H9 (cell line): ENCODE measurements around the gene RAB3GAP2. TPM values are rescaled to one million over a fixed set of nuclear protein-coding genes. Genes with fewer than 3 reads are reported as not detected.

Experiments
- DNase-seq: peaks from one replicate; pipeline ENCODE4 v3.0.0-alpha.2; 2017
- H2AFZ ChIP-seq: one replicate; pipeline ENCODE4 v1.6.1; 2013; ENCODE audit warnings: mild to moderate bottlenecking, low read length, control low read depth, moderate library complexity
- H2AK5ac ChIP-seq: 2 replicates; pipeline ENCODE4 v1.6.1; 2013; ENCODE audit warnings: low read length, control low read depth, mixed read lengths; ENCODE audit not compliant: insufficient read length
- H2BK120ac ChIP-seq: one replicate; pipeline ENCODE4 v1.6.1; 2013; ENCODE audit warnings: low read depth, mild to moderate bottlenecking, low read length, control low read depth, inconsistent platforms; ENCODE audit not compliant: poor library complexity, severe bottlenecking
- H2BK12ac ChIP-seq: 2 replicates; pipeline ENCODE4 v1.6.1; 2013; ENCODE audit warnings: low read length, control low read depth, mixed read lengths, low read depth; ENCODE audit not compliant: insufficient read length
- H2BK15ac ChIP-seq: 2 replicates; pipeline ENCODE4 v1.6.1; 2013; ENCODE audit warnings: low read depth, low read length, control low read depth
- H2BK20ac ChIP-seq: one replicate; pipeline ENCODE4 v1.6.1; 2013; ENCODE audit warnings: low read depth, mild to moderate bottlenecking, low read length, control low read depth, inconsistent platforms; ENCODE audit not compliant: poor library complexity, severe bottlenecking
- H2BK5ac ChIP-seq: 2 replicates; pipeline ENCODE4 v1.6.1; 2013; ENCODE audit warnings: low read length, control low read depth, mixed read lengths; ENCODE audit not compliant: insufficient read length
- H3K14ac ChIP-seq: 2 replicates; pipeline ENCODE4 v1.6.1; 2013; ENCODE audit warnings: low read length, control low read depth; ENCODE audit not compliant: insufficient read depth
- H3K18ac ChIP-seq: 2 replicates; pipeline ENCODE4 v1.6.1; 2013; ENCODE audit warnings: low read depth, mild to moderate bottlenecking, mixed read lengths, low read length, control low read depth; ENCODE audit not compliant: insufficient read length
- H3K23ac ChIP-seq: 2 replicates; pipeline ENCODE4 v1.6.1; 2013; ENCODE audit warnings: low read length, control low read depth, mixed read lengths, low read depth; ENCODE audit not compliant: insufficient read length
- H3K23me2 ChIP-seq: 2 replicates; pipeline ENCODE4 v1.6.1; 2013; ENCODE audit warnings: low read depth, mild to moderate bottlenecking, mixed read lengths, low read length, control low read depth; ENCODE audit not compliant: insufficient read length, poor library complexity, severe bottlenecking
- H3K27ac ChIP-seq: 2 replicates; pipeline ENCODE4 v1.5.1; 2013; ENCODE audit warnings: low read length, control low read depth, mixed read lengths, low read depth; ENCODE audit not compliant: insufficient read length
- H3K27me3 ChIP-seq: 2 replicates; pipeline ENCODE4 v1.6.1; 2013; ENCODE audit warnings: low read length, control low read depth, inconsistent platforms; ENCODE audit not compliant: insufficient read depth
- H3K4ac ChIP-seq: 2 replicates; pipeline ENCODE4 v1.6.1; 2013; ENCODE audit warnings: low read depth, mild to moderate bottlenecking, control low read depth, inconsistent platforms, low read length, moderate library complexity
- H3K4me1 ChIP-seq: 2 replicates; pipeline ENCODE4 v1.6.1; 2013; ENCODE audit warnings: low read length, control low read depth, inconsistent platforms; ENCODE audit not compliant: insufficient read depth
- H3K4me2 ChIP-seq: 2 replicates; pipeline ENCODE4 v1.6.1; 2013; ENCODE audit warnings: low read length, control low read depth, mixed read lengths; ENCODE audit not compliant: insufficient read length, insufficient read depth
- H3K56ac ChIP-seq: 2 replicates; pipeline ENCODE4 v1.6.1; 2013; ENCODE audit warnings: low read depth, mild to moderate bottlenecking, mixed read lengths, low read length, control low read depth; ENCODE audit not compliant: insufficient read length
- H3K79me1 ChIP-seq: 2 replicates; pipeline ENCODE4 v1.6.1; 2013; ENCODE audit warnings: low read depth, mild to moderate bottlenecking, moderate library complexity, low read length, control low read depth, inconsistent platforms; ENCODE audit not compliant: insufficient read depth, poor library complexity, severe bottlenecking
- H3K79me2 ChIP-seq: 2 replicates; pipeline ENCODE4 v1.6.1; 2013; ENCODE audit warnings: low read length, control low read depth, inconsistent platforms; ENCODE audit not compliant: insufficient read depth
- H3K9ac ChIP-seq: 2 replicates; pipeline ENCODE4 v1.6.1; 2013; ENCODE audit warnings: low read length, control low read depth, mixed read lengths; ENCODE audit not compliant: insufficient read length; ENCODE audit errors: extremely low read depth
- H3K9me3 ChIP-seq: one replicate; pipeline ENCODE4 v1.6.1; 2013; ENCODE audit warnings: low read depth, low read length, inconsistent platforms; ENCODE audit not compliant: control insufficient read depth
- H3T11ph ChIP-seq: one replicate; pipeline ENCODE4 v1.6.1; 2013; ENCODE audit warnings: mild to moderate bottlenecking, low read length, control low read depth, inconsistent platforms
- H4K20me1 ChIP-seq: one replicate; pipeline ENCODE4 v1.6.1; 2013; ENCODE audit not compliant: control insufficient read depth, insufficient read length, insufficient read depth
- H4K5ac ChIP-seq: 2 replicates; pipeline ENCODE4 v1.6.1; 2013; ENCODE audit warnings: low read depth, mild to moderate bottlenecking, mixed read lengths, low read length, control low read depth; ENCODE audit not compliant: insufficient read length
- H4K8ac ChIP-seq: replicated peaks from 2 replicates; pipeline ENCODE4 v1.6.1; 2013; ENCODE audit warnings: low read length, control low read depth, mixed read lengths, low read depth; ENCODE audit not compliant: insufficient read length
- H4K91ac ChIP-seq: 2 replicates; pipeline ENCODE4 v1.6.1; 2013; ENCODE audit warnings: low read depth, mild to moderate bottlenecking, moderate library complexity, mixed read lengths, low read length, control low read depth; ENCODE audit not compliant: insufficient read length
- H3K27ac Mint-ChIP-seq, 3 experiments: 2 replicates in 2 of 3; 3 replicates in 1 of 3; pipeline ENCODE4 v1.8.0; 2020 to 2021; ENCODE audit warnings: mixed read lengths in 3 of 3, mild to moderate bottlenecking in 1 of 3, moderate library complexity in 1 of 3
- H3K27me3 Mint-ChIP-seq: 2 replicates; pipeline ENCODE4 v1.8.0; 2021; ENCODE audit warnings: low read depth, mild to moderate bottlenecking, moderate library complexity, mixed read lengths
- H3K36me3 Mint-ChIP-seq, 3 experiments: 2 replicates in 2 of 3; 3 replicates in 1 of 3; pipeline ENCODE4 v1.8.0; 2020 to 2021; ENCODE audit warnings: low read depth in 3 of 3, mixed read lengths in 3 of 3; ENCODE audit not compliant: insufficient read depth in 1 of 3
- H3K4me1 Mint-ChIP-seq, 2 experiments: 2 replicates each; pipeline ENCODE4 v1.8.0; 2020; ENCODE audit warnings: mixed read lengths in 2 of 2
- H3K4me3 Mint-ChIP-seq, 2 experiments: 2 replicates in 1 of 2; 3 replicates in 1 of 2; pipeline ENCODE4 v1.8.0; 2020 to 2021; ENCODE audit warnings: mild to moderate bottlenecking in 2 of 2, mixed read lengths in 2 of 2, moderate library complexity in 1 of 2
- H3K9me3 Mint-ChIP-seq, 2 experiments: 2 replicates in 1 of 2; 3 replicates in 1 of 2; pipeline ENCODE4 v1.8.0; 2020; ENCODE audit warnings: mild to moderate bottlenecking in 2 of 2, mixed read lengths in 2 of 2, moderate library complexity in 1 of 2
- microRNA-seq: library from miRNA; unstranded; fragments of <30 nt; microRNA quantifications from one replicate; pipeline ENCODE4, GENCODE V29; 2020; ENCODE audit warnings: borderline microRNAs expressed
- total RNA-seq: library from RNA; stranded (reverse); gene quantifications from 2 replicates; pipeline ENCODE4 v1.2.1, GENCODE V29; 2021
- TF ChIP-seq, protein P1 (sequence below): fragments of 200-600 bp; sonication (generic); conservative IDR thresholded peaks from 3 replicates; pipeline ENCODE4 v1.8.0; 2021; ENCODE audit warnings: antibody characterized with exemption, mild to moderate bottlenecking

Gene RAB3GAP2
- total RNA-seq, 1 experiment from 2014 or later, result 48.3 TPM

- H3K23ac ChIP-seq, result no peak overlapping the region
- no peaks in the 10 kb centered on the region for H4K20me1 ChIP-seq
- no peak overlapping the region for H2BK120ac ChIP-seq
- no peak overlapping the region for H2AK5ac ChIP-seq
- no peak overlapping the region for H3K27ac ChIP-seq
- no peak overlapping the region for H3K27ac Mint-ChIP-seq
- no peak overlapping the region for H2BK5ac ChIP-seq
- no peak overlapping the region for H4K8ac ChIP-seq
- H3K27me3 ChIP-seq, result no peaks in the 10 kb centered on the region
- H3K9me3 ChIP-seq, result no peaks in the 10 kb centered on the region
- no peak overlapping the region for H4K5ac ChIP-seq
- H2AFZ ChIP-seq, result no peak overlapping the region
- no peaks in the 10 kb centered on the region; a peak in 1 of 5 replicates for H3K9me3 Mint-ChIP-seq
- H3K18ac ChIP-seq, result no peak overlapping the region
- no peaks in the 10 kb centered on the region for H3K27me3 Mint-ChIP-seq
- no peak overlapping the region for H4K91ac ChIP-seq
- H3K14ac ChIP-seq, result no peak overlapping the region
- no peak overlapping the region for H3T11ph ChIP-seq
- H3K4me2 ChIP-seq, result no peak overlapping the region
- peaks cover 1% of the 10 kb centered on the region for H3K23me2 ChIP-seq
- no peak overlapping the region for H3K4ac ChIP-seq
- no peaks in the 10 kb centered on the region for H3K4me1 ChIP-seq
- H3K36me3 Mint-ChIP-seq, result peaks cover 23 to 69% (median 61%) of the 10 kb centered on the region in 3 experiments; a peak in 6 of 7 replicates
- no peak overlapping the region for H3K56ac ChIP-seq
- no peak for DNase-seq
- H2BK12ac ChIP-seq, result no peak overlapping the region
- no peaks in the 10 kb centered on the region for H3K79me2 ChIP-seq
- TF ChIP-seq, protein P1, sequence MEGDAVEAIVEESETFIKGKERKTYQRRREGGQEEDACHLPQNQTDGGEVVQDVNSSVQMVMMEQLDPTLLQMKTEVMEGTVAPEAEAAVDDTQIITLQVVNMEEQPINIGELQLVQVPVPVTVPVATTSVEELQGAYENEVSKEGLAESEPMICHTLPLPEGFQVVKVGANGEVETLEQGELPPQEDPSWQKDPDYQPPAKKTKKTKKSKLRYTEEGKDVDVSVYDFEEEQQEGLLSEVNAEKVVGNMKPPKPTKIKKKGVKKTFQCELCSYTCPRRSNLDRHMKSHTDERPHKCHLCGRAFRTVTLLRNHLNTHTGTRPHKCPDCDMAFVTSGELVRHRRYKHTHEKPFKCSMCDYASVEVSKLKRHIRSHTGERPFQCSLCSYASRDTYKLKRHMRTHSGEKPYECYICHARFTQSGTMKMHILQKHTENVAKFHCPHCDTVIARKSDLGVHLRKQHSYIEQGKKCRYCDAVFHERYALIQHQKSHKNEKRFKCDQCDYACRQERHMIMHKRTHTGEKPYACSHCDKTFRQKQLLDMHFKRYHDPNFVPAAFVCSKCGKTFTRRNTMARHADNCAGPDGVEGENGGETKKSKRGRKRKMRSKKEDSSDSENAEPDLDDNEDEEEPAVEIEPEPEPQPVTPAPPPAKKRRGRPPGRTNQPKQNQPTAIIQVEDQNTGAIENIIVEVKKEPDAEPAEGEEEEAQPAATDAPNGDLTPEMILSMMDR, result no peak
- no peak overlapping the region for H2BK20ac ChIP-seq
- H3K4me3 Mint-ChIP-seq, result no peak overlapping the region
- H3K79me1 ChIP-seq, result no peaks in the 10 kb centered on the region
- peaks cover 7 to 8% of the 10 kb centered on the region in 2 experiments for H3K4me1 Mint-ChIP-seq
- H2BK15ac ChIP-seq, result no peak overlapping the region
- H3K9ac ChIP-seq, result no peak overlapping the region
Observed at GRCh38 chr1:220099826-220100225, 172.4 kb downstream of the RAB3GAP2 start.

Small RNA genes lying within 50 kb of the gene (microRNA-seq; reads per million reads assigned to microRNA genes)
- gene MIR194-1, result 0.35 reads per million
- not detected for gene MIR215
- gene MIR664A, result 11.5 reads per million, percentile 48 among the genes with 10 or more reads in this experiment

Other genes starting within 250 kb of the RAB3GAP2 start
- 121 and 128 TPM in 2 replicates for gene EPRS1, start 225.9 kb downstream of the RAB3GAP2 start, total RNA-seq
- gene BPNT1, start 182.7 kb downstream of the RAB3GAP2 start, total RNA-seq, result 13.6 TPM in 2 replicates
- 72.9 and 73.5 TPM in 2 replicates for gene IARS2, start 178.3 kb downstream of the RAB3GAP2 start, total RNA-seq